HEK293T (cell line): ENCODE results near the gene SLC47A2.

Source experiments
- FOXK2 ChIP-seq: fragments of 450-650 bp; IDR thresholded peaks from 2 replicates; pipeline ENCODE4 v1.6.1; 2016; ENCODE audit warnings: mild to moderate bottlenecking
- FOXM1 ChIP-seq: fragments of 450-650 bp; IDR thresholded peaks from 2 replicates; pipeline ENCODE4 v1.6.1; 2017; ENCODE audit warnings: mild to moderate bottlenecking, borderline replicate concordance
- HDGF ChIP-seq: fragments of 450-650 bp; IDR thresholded peaks from 2 replicates; pipeline ENCODE4 v1.6.1; 2017; ENCODE audit warnings: antibody characterized with exemption, borderline replicate concordance
- NFRKB ChIP-seq: fragments of 450-650 bp; IDR thresholded peaks from 2 replicates; pipeline ENCODE4 v1.6.1; 2016; ENCODE audit warnings: mild to moderate bottlenecking, moderate library complexity

DNA sequence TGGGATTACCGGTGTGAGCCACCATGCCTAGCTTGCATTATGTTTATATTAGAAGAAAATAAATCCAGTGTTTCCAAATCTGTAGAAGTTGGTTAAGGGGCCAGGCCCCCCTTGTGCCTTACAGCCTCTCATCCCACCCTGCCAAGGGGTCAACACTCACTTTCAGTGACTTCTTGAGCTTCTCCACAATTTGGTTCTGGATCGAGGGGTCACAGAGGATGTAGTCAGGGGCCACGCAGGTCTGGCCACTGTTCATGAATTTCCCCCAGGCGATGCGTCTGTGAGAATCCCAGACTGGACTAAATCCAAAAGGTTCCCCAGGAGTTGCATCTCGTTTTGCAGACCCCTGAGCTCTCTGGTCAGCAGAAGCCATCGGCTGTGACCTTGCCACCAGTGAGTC lies 24.5 kb upstream of the SLC47A2 start:
- TF ChIP-seq FOXK2, result no peak
- no peak for TF ChIP-seq NFRKB
- no peak for TF ChIP-seq HDGF
- no peak for TF ChIP-seq FOXM1
